Gastrocnemius medialis (tissue), 4 donors: ENCODE data around the gene DCAF12. TPM values are rescaled to one million over a fixed set of nuclear protein-coding genes. Genes with fewer than 3 reads are reported as not detected.

Experiments
- ATAC-seq, 2 donors: fragments of 150-250 bp; one replicate each; pipeline ENCODE4 v1.9.1; 2016
- DNase-seq, 2 donors: peaks; one replicate each; pipeline ENCODE4 v3.0.0-alpha.2; 2019
- H3K27ac ChIP-seq, 4 donors: fragments of 200-600 bp; sonication (generic); 1 replicate in 1 of 4; 2 replicates in 3 of 4; pipeline ENCODE4 v1.5.1; 2016 to 2018; ENCODE audit warnings: mild to moderate bottlenecking in 2 of 4, moderate library complexity in 1 of 4
- H3K27me3 ChIP-seq, 3 donors: fragments of 200-600 bp; sonication (generic) in 2 of 3; 1 replicate in 1 of 3; 2 replicates in 2 of 3; pipeline versions ENCODE4 v1.5.1 to v1.6.0; 2016 to 2019; ENCODE audit warnings: mild to moderate bottlenecking in 1 of 3, moderate library complexity in 1 of 3
- H3K36me3 ChIP-seq, 2 donors: fragments of 200-600 bp; sonication (generic) in 1 of 2; one replicate each; pipeline ENCODE4 v1.5.1; 2017 to 2018
- H3K4me1 ChIP-seq, 2 donors: fragments of 200-600 bp; sonication (generic) in 1 of 2; one replicate each; pipeline ENCODE4 v1.5.1; 2016 to 2017; ENCODE audit warnings: mild to moderate bottlenecking in 2 of 2
- H3K4me3 ChIP-seq, 4 donors: fragments of 200-600 bp; sonication (generic) in 3 of 4; 1 replicate in 1 of 4; 2 replicates in 3 of 4; pipeline ENCODE4 v1.5.1; 2016 to 2019; ENCODE audit warnings: mild to moderate bottlenecking in 2 of 4
- H3K9me3 ChIP-seq, 3 donors: fragments of 200-600 bp; sonication (generic) in 2 of 3; 1 replicate in 1 of 3; 2 replicates in 2 of 3; pipeline ENCODE4 v1.5.1; 2016 to 2019
- CTCF ChIP-seq, 5 experiments: fragments of 450-650 bp in 3 of 5; fragments of 200-600 bp in 2 of 5; sonication (generic) in 2 of 5; IDR thresholded peaks in 4 of 5; conservative IDR thresholded peaks in 1 of 5; 1 replicate in 4 of 5; 2 replicates in 1 of 5; pipeline ENCODE4 v1.5.1; 2016 to 2019; ENCODE audit warnings: antibody characterized with exemption in 5 of 5, mild to moderate bottlenecking in 3 of 5, moderate library complexity in 3 of 5
- POLR2A ChIP-seq, 2 donors: fragments of 450-650 bp; IDR thresholded peaks; one replicate each; pipeline ENCODE4 v1.6.1; 2017; ENCODE audit warnings: antibody characterized with exemption in 2 of 2, mild to moderate bottlenecking in 2 of 2, moderate library complexity in 2 of 2
- in situ Hi-C, 4 donors: fragments of 200-750 bp; cut with MboI; loops; one replicate each; pipeline versions ENCODE4 v1.15.0 to v1.8.0; 2017; ENCODE audit warnings: low sequenced_read_pairs in 4 of 4
- intact Hi-C: fragments of 100-400 bp; cut with DNase I; formaldehyde crosslinking; loops from one replicate; pipeline ENCODE4 v1.15.1; 2023; ENCODE audit warnings: low total_unique reads
- total RNA-seq, 4 donors: library from RNA; depleted of rRNA; stranded (reverse); fragments of >200 nt; gene quantifications; one replicate each; pipeline versions ENCODE4 v1.1.0 to v1.2.3, GENCODE V29; 2016

DCAF12 gene
- total RNA-seq, 4 donors from 2014 or later: 19.4 to 33.7 (median 26.7) TPM

- intact Hi-C loops: loop anchor here (2.0 to 5.0 kb wide), 2 partner anchors 167 to 1534 kb away; partner anchors contain the start of genes SMIM27 and TOPORS
- Histone ChIP-seq H3K4me3 (no peak overlapping the region), H3K36me3 (peaks cover 0 to 41% of the 10 kb centered on the region in 2 donors), H3K27ac (peak overlapping the region; percentile 80 to 91 (median 89)), H3K4me1 (peaks cover 41 to 44% of the 10 kb centered on the region in 2 donors), H3K9me3 (no peaks in the 10 kb centered on the region), H3K27me3 (no peaks in the 10 kb centered on the region)
- peak; percentile 26 to 46 for DNase-seq
- ATAC-seq: peak; percentile 35 to 49
- TF ChIP-seq POLR2A (IDR thresholded peaks at IDR 0.05) (no peak), CTCF (IDR thresholded peaks at IDR 0.05 in 4 of 5, conservative IDR thresholded peaks at IDR 0.05 in 1 of 5) (no peak)
- in situ Hi-C loops: no loop called here
Measured at GRCh38 chr9:34085581-34086500, 40.7 kb downstream of the DCAF12 start.

GRCh38 chr9:34084562-34084961 is 41.9 kb downstream of the DCAF12 start:
- TF ChIP-seq POLR2A (IDR thresholded peaks at IDR 0.05) (no peak), CTCF (IDR thresholded peaks at IDR 0.05 in 4 of 5, conservative IDR thresholded peaks at IDR 0.05 in 1 of 5) (no peak)
- intact Hi-C loops: loop anchor here (2.0 kb wide), 1 partner anchor 168 kb away; no protein-coding TSS in a partner anchor

GRCh38 chr9:34079181-34079580 is 47.3 kb downstream of the DCAF12 start:
- ATAC-seq (no peak), DNase-seq (no peak)
- TF ChIP-seq CTCF (IDR thresholded peaks at IDR 0.05 in 4 of 5, conservative IDR thresholded peaks at IDR 0.05 in 1 of 5) (no peak), POLR2A (IDR thresholded peaks at IDR 0.05) (no peak)
- Histone ChIP-seq H3K36me3 (no peaks in the 10 kb centered on the region), H3K27ac (no peak overlapping the region), H3K4me1 (peaks cover 13 to 16% of the 10 kb centered on the region in 2 donors), H3K9me3 (no peaks in the 10 kb centered on the region), H3K27me3 (no peaks in the 10 kb centered on the region), H3K4me3 (no peak overlapping the region)
- intact Hi-C loops: no loop called here
- in situ Hi-C loops: no loop called here

More at GRCh38 chr9:34084562-34084961, 41.9 kb downstream of the DCAF12 start:
- DNase-seq: peak; percentile 38 to 50
- Histone ChIP-seq H3K9me3 (no peaks in the 10 kb centered on the region), H3K27me3 (no peaks in the 10 kb centered on the region), H3K27ac (peak overlapping the region; percentile 80 to 91 (median 89)), H3K4me3 (no peak overlapping the region), H3K4me1 (peaks cover 41 to 44% of the 10 kb centered on the region in 2 donors), H3K36me3 (peaks cover 0 to 30% of the 10 kb centered on the region in 2 donors)
- in situ Hi-C loops: no loop called here
- peak; percentile 75 to 83 for ATAC-seq

- in situ Hi-C loops: loop anchor here in 1 of 4 donors (25.0 kb wide), 1 partner anchor 136 kb away; no protein-coding TSS in a partner anchor
- ATAC-seq (peak; percentile 94 to 96), DNase-seq (peak; percentile 70)
- TF ChIP-seq CTCF (IDR thresholded peaks at IDR 0.05 in 4 of 5, conservative IDR thresholded peaks at IDR 0.05 in 1 of 5): no peak
- no peak for TF ChIP-seq POLR2A (IDR thresholded peaks at IDR 0.05)
- intact Hi-C loops: loop anchor here (2.0 to 5.0 kb wide), 3 partner anchors 46 to 256 kb away; partner anchors contain the start of gene UBE2R2
- Histone ChIP-seq H3K36me3 (no peaks in the 10 kb centered on the region), H3K9me3 (no peaks in the 10 kb centered on the region), H3K27ac (peak overlapping the region; percentile 83 to 93 (median 86)), H3K27me3 (no peaks in the 10 kb centered on the region), H3K4me3 (no peak overlapping the region), H3K4me1 (peaks cover 27 to 30% of the 10 kb centered on the region in 2 donors)
Measured at GRCh38 chr9:34072868-34073590, 53.5 kb downstream of the DCAF12 start.
